ENCODE measurements around the gene RMND5B.

Gene RMND5B

GRCh38 chr5:178189433-178189832 lies 58.6 kb downstream of the RMND5B start:
- Histone ChIP-seq H3K9me3 (ENCODE audit: control insufficient read depth, low read length) (no peaks in the 10 kb centered on the region), H3K36me3 (ENCODE audit: control insufficient read depth in 1 of 2, insufficient read depth in 2 of 2, low read depth in 1 of 2, low read length in 2 of 2) (no peaks in the 10 kb centered on the region), H3K18ac (ENCODE audit: low read depth in 1 of 2, low read length in 2 of 2) (no peak overlapping the region), H3K79me1 (replicated peaks; ENCODE audit: low read length, poor library complexity, severe bottlenecking) (no peaks in the 10 kb centered on the region), H4K91ac (ENCODE audit: low read length) (no peak overlapping the region), H2BK12ac (ENCODE audit: low read length in 2 of 2) (no peak overlapping the region), H3K4me1 (ENCODE audit: control insufficient read depth, insufficient read depth, low read depth, low read length) (no peaks in the 10 kb centered on the region), H3K23ac (ENCODE audit: low read length in 2 of 2) (no peak overlapping the region), H2BK5ac (ENCODE audit: low read depth, low read length, poor library complexity, severe bottlenecking) (no peak overlapping the region), H3K4me3 (ENCODE audit: insufficient read depth in 1 of 2, low read depth in 1 of 2, low read length in 2 of 2) (no peak overlapping the region), H2BK15ac (ENCODE audit: low read depth, poor library complexity, severe bottlenecking) (no peak overlapping the region), H3K9ac (ENCODE audit: low read length) (no peak overlapping the region), H3K14ac (ENCODE audit: low read length in 2 of 2) (no peak overlapping the region), H3K27ac (ENCODE audit: low read length, poor library complexity, severe bottlenecking) (no peak overlapping the region), H3K4me2 (ENCODE audit: low read length, poor library complexity, severe bottlenecking) (no peak overlapping the region), H3K27me3 (ENCODE audit: control insufficient read depth in 1 of 2, insufficient read depth in 1 of 2, low read length in 2 of 2) (peaks cover 7 to 17% of the 10 kb centered on the region in 2 experiments), H2BK120ac (ENCODE audit: low read depth, low read length) (no peak overlapping the region), H3K4ac (ENCODE audit: low read depth in 1 of 2, low read length in 2 of 2) (no peak overlapping the region), H2AK5ac (ENCODE audit: low read length, severe bottlenecking) (no peak overlapping the region), H4K8ac (ENCODE audit: low read length) (no peak overlapping the region), H2AFZ (ENCODE audit: low read depth, low read length) (no peak overlapping the region)
- WGBS = 44% methylated on average over 2 of the region's 2 CpGs
- DNase-seq = no peak

GRCh38 chr5:178191661-178192060 lies 60.8 kb downstream of the RMND5B start:
- Histone ChIP-seq H3K4me2 (ENCODE audit: low read length, poor library complexity, severe bottlenecking) (no peak overlapping the region), H2BK15ac (ENCODE audit: low read depth, poor library complexity, severe bottlenecking) (no peak overlapping the region), H3K4ac (ENCODE audit: low read depth in 1 of 2, low read length in 2 of 2) (no peak overlapping the region), H2BK12ac (ENCODE audit: low read length in 2 of 2) (no peak overlapping the region), H3K79me1 (replicated peaks; ENCODE audit: low read length, poor library complexity, severe bottlenecking) (no peaks in the 10 kb centered on the region), H2AFZ (ENCODE audit: low read depth, low read length) (no peak overlapping the region), H2AK5ac (ENCODE audit: low read length, severe bottlenecking) (no peak overlapping the region), H4K91ac (ENCODE audit: low read length) (no peak overlapping the region), H3K27ac (ENCODE audit: low read length, poor library complexity, severe bottlenecking) (no peak overlapping the region), H2BK5ac (ENCODE audit: low read depth, low read length, poor library complexity, severe bottlenecking) (no peak overlapping the region), H3K14ac (ENCODE audit: low read length in 2 of 2) (no peak overlapping the region), H3K4me3 (ENCODE audit: insufficient read depth in 1 of 2, low read depth in 1 of 2, low read length in 2 of 2) (no peak overlapping the region), H3K9me3 (ENCODE audit: control insufficient read depth, low read length) (no peaks in the 10 kb centered on the region), H3K27me3 (ENCODE audit: control insufficient read depth in 1 of 2, insufficient read depth in 1 of 2, low read length in 2 of 2) (peaks cover 21 to 23% of the 10 kb centered on the region in 2 experiments), H2BK120ac (ENCODE audit: low read depth, low read length) (no peak overlapping the region), H3K23ac (ENCODE audit: low read length in 2 of 2) (no peak overlapping the region), H3K4me1 (ENCODE audit: control insufficient read depth, insufficient read depth, low read depth, low read length) (no peaks in the 10 kb centered on the region), H3K36me3 (ENCODE audit: control insufficient read depth in 1 of 2, insufficient read depth in 2 of 2, low read depth in 1 of 2, low read length in 2 of 2) (no peaks in the 10 kb centered on the region), H4K8ac (ENCODE audit: low read length) (no peak overlapping the region), H3K18ac (ENCODE audit: low read depth in 1 of 2, low read length in 2 of 2) (no peak overlapping the region), H3K9ac (ENCODE audit: low read length) (no peak overlapping the region)
- no peak for DNase-seq
- 83% methylated on average over 1 of the region's 4 CpGs for WGBS

GRCh38 chr5:178192244-178192643 lies 61.4 kb downstream of the RMND5B start:
- Histone ChIP-seq H3K27ac (ENCODE audit: low read length, poor library complexity, severe bottlenecking) (no peak overlapping the region), H4K8ac (ENCODE audit: low read length) (no peak overlapping the region), H3K79me1 (replicated peaks; ENCODE audit: low read length, poor library complexity, severe bottlenecking) (no peaks in the 10 kb centered on the region), H3K36me3 (ENCODE audit: control insufficient read depth in 1 of 2, insufficient read depth in 2 of 2, low read depth in 1 of 2, low read length in 2 of 2) (no peaks in the 10 kb centered on the region), H2AFZ (ENCODE audit: low read depth, low read length) (no peak overlapping the region), H3K27me3 (ENCODE audit: control insufficient read depth in 1 of 2, insufficient read depth in 1 of 2, low read length in 2 of 2) (peaks cover 21 to 23% of the 10 kb centered on the region in 2 experiments), H3K4me2 (ENCODE audit: low read length, poor library complexity, severe bottlenecking) (no peak overlapping the region), H3K4me3 (ENCODE audit: insufficient read depth in 1 of 2, low read depth in 1 of 2, low read length in 2 of 2) (no peak overlapping the region), H2BK15ac (ENCODE audit: low read depth, poor library complexity, severe bottlenecking) (no peak overlapping the region), H2BK12ac (ENCODE audit: low read length in 2 of 2) (no peak overlapping the region), H3K4me1 (ENCODE audit: control insufficient read depth, insufficient read depth, low read depth, low read length) (no peaks in the 10 kb centered on the region), H3K14ac (ENCODE audit: low read length in 2 of 2) (no peak overlapping the region), H3K9me3 (ENCODE audit: control insufficient read depth, low read length) (no peaks in the 10 kb centered on the region), H3K9ac (ENCODE audit: low read length) (no peak overlapping the region), H3K23ac (ENCODE audit: low read length in 2 of 2) (no peak overlapping the region), H2BK5ac (ENCODE audit: low read depth, low read length, poor library complexity, severe bottlenecking) (no peak overlapping the region), H2BK120ac (ENCODE audit: low read depth, low read length) (no peak overlapping the region), H3K4ac (ENCODE audit: low read depth in 1 of 2, low read length in 2 of 2) (no peak overlapping the region), H4K91ac (ENCODE audit: low read length) (no peak overlapping the region), H3K18ac (ENCODE audit: low read depth in 1 of 2, low read length in 2 of 2) (no peak overlapping the region), H2AK5ac (ENCODE audit: low read length, severe bottlenecking) (no peak overlapping the region)
- no peak for DNase-seq
- WGBS = 94% methylated on average over 2 of the region's 2 CpGs

GRCh38 chr5:178192787-178193186 lies 62.0 kb downstream of the RMND5B start:
- Histone ChIP-seq H2AFZ (ENCODE audit: low read depth, low read length) (no peak overlapping the region), H3K4ac (ENCODE audit: low read depth in 1 of 2, low read length in 2 of 2) (no peak overlapping the region), H2BK120ac (ENCODE audit: low read depth, low read length) (no peak overlapping the region), H3K27me3 (ENCODE audit: control insufficient read depth in 1 of 2, insufficient read depth in 1 of 2, low read length in 2 of 2) (peaks cover 21 to 23% of the 10 kb centered on the region in 2 experiments), H3K79me1 (replicated peaks; ENCODE audit: low read length, poor library complexity, severe bottlenecking) (no peaks in the 10 kb centered on the region), H2BK5ac (ENCODE audit: low read depth, low read length, poor library complexity, severe bottlenecking) (no peak overlapping the region), H2BK12ac (ENCODE audit: low read length in 2 of 2) (no peak overlapping the region), H4K91ac (ENCODE audit: low read length) (no peak overlapping the region), H4K8ac (ENCODE audit: low read length) (no peak overlapping the region), H3K9me3 (ENCODE audit: control insufficient read depth, low read length) (no peaks in the 10 kb centered on the region), H3K9ac (ENCODE audit: low read length) (no peak overlapping the region), H3K36me3 (ENCODE audit: control insufficient read depth in 1 of 2, insufficient read depth in 2 of 2, low read depth in 1 of 2, low read length in 2 of 2) (no peaks in the 10 kb centered on the region), H3K27ac (ENCODE audit: low read length, poor library complexity, severe bottlenecking) (no peak overlapping the region), H3K4me2 (ENCODE audit: low read length, poor library complexity, severe bottlenecking) (no peak overlapping the region), H2AK5ac (ENCODE audit: low read length, severe bottlenecking) (no peak overlapping the region), H3K18ac (ENCODE audit: low read depth in 1 of 2, low read length in 2 of 2) (no peak overlapping the region), H3K4me3 (ENCODE audit: insufficient read depth in 1 of 2, low read depth in 1 of 2, low read length in 2 of 2) (no peak overlapping the region), H2BK15ac (ENCODE audit: low read depth, poor library complexity, severe bottlenecking) (no peak overlapping the region), H3K23ac (ENCODE audit: low read length in 2 of 2) (no peak overlapping the region), H3K14ac (ENCODE audit: low read length in 2 of 2) (no peak overlapping the region), H3K4me1 (ENCODE audit: control insufficient read depth, insufficient read depth, low read depth, low read length) (no peaks in the 10 kb centered on the region)
- DNase-seq = no peak
- WGBS = 93% methylated on average over 7 of the region's 7 CpGs

Measured in mesenchymal stem cell (in vitro differentiated cells and primary cell).